OCI-M2 (cell line): ENCODE data around the gene TTC12.

Source experiments
- DNase-seq: peaks from one replicate; lab custom pipeline; 2025; ENCODE audit not compliant: unreplicated experiment; lab: John Stamatoyannopoulos, UW

The TTC12 gene

GRCh38 chr11:113400631-113401230, 86.3 kb downstream of the TTC12 start:
- no peak for DNase-seq

DNA sequence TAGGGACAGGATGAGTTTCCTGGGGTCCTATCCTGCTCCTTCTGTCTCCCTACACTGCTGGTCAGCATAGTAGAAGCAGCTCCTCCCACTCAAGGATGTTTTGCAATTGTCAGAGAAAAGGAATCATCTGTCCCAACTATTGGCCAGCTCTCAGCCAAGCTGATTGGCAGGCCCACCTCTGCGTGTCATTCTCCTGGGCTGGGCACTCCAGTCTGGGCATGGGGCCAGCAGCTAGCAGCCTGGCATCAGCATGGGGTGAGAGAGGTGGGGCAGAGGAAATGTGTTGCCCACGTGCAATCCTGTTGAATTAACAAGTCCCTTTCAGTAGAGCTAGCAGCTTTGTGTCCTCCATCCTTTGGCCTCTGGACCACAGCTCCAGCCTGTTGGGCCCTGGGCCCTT, 87.3 kb downstream of the TTC12 start:
- DNase-seq, result no peak

DNA sequence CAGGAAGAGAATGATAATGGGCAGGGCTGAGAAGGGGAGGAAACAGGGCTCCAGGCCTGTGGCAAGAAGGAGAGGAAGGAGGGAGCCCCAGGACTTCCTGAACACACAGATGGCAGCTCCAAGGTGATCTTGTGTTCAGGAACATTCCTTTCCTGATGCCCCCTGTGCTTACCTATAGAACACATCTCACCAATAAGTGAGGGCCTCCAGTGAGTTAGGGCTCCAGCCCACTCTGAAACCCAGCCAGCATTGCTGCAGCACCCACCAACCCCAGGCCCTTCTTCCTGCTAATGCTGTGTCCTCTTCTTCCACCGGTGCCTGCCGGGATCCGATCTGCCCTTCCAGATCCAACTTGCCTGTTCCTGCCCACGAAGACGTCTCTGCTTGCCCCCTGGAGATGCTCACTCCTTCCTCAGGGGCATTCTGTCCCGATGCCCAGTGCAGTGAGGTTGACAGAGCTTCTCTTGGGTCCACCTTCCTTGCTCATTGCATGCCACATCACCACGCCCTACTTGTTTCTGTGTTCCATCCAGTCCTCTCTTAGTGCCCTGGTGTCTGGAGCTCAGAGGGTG, 90.6 kb downstream of the TTC12 start:
- DNase-seq, result no peak

DNA sequence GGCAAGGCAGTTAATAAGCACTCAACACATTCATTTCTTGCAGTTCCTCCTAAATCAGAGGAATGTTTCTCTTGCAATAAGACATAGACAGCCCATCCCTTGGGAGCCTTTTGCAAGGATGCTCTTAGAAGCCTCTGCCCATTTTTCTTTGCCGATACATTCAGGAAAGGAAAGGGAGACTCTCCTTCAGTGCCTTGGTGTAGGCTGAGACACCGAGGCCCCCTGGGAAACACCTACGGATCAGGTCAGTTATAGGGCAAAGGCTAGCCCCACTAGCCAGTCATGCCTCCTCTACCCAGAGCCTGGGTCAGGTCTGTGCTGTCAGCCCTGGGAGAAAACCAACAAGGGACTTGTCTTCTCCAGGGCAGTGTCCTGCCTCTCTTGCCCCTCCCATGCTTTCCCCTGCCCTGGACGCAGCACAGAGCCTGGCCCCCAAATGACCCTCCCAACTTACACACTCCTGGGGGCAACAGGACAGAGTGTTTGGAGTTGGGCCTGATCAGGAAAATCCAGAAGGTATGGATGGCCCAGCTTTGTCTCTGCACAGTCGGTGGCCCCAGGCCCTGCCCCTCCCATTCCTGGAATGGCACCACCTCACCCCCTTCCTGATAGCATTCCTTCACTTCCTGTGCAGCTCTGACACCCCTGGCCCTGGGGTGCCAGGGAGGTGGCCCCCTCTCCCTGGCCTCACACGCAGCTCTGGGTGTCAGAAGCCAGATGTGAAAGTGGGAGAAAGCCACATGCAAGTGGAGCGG, 91.5 kb downstream of the TTC12 start:
- no peak for DNase-seq

DNA sequence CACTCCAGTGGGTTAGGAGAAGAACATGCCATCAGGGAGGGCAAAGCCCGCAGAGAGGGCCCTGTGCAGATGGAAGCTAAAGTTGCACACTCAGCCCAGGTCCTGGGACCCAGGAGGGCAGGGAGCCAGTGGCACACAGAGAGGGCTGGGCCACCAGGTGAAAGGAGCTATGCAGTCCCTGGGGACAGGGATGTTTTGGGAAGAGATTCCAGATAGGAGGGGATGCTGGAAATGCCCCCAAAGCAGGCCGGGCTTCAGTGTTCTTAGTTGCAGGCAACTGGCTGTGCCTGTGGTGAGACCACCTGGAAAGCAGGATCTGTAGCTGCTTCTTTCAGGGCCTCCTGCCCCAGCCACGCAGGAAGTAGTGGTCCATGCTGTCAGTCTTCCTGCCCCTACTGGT, 92.8 kb downstream of the TTC12 start:
- DNase-seq, result no peak

GRCh38 chr11:113408206-113408605, 93.8 kb downstream of the TTC12 start:
- DNase-seq, result no peak

DNA sequence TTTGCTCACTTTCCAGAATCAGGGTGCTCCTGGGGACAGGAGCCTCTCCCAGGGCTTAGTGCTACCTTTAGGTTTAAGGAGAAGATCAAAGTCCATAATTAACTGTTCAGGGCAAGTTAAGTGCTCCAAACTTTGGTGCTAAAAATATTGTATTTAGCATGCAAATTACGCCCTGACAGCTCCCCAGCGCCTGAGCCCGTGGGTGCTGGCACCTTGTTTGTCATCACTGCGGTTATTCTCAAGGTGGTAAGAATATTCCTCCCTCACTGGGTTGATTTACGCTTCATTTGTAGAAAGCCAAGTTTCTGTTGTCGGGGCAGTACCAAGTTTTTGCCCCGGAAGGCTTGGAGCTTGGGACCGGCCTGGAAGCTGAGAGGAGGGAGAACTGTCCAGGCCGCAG, 94.5 kb downstream of the TTC12 start:
- no peak for DNase-seq

GRCh38 chr11:113409526-113409925, 95.1 kb downstream of the TTC12 start:
- DNase-seq, result no peak

DNA sequence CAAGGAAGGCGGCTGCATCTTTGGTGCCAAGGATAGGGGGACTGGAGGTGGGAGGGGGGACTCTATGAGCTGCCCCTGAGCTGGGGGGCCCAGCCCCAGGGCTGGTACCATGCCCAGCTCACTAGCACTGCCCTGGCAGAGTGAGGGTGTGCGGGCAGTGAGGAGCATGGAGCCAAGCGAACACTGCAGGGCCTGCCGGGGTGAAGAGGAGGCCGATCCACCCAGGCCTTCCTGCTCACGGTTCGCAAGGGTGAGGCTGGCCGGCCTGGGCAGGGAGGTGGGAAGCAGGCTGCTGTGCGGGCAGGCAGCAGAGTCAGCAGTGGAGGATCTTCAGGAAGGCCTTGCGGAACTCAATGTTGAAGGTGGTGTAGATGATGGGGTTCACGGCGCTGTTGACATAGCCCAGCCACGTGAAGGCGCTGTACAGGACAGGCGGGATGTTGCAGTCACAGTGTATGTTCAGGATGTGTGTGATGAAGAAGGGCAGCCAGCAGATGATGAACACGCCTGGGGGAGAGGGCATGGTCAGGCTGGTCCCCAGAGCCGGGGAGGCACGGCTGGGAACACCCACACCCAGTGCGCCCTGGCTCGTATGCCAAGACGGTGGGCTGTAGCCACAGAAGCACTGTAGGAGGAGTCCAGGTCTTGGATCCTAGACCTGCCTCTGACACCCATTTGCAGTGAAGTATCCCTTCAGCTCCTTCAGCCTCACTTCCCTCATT, 96.2 kb downstream of the TTC12 start:
- DNase-seq, result no peak

DNA sequence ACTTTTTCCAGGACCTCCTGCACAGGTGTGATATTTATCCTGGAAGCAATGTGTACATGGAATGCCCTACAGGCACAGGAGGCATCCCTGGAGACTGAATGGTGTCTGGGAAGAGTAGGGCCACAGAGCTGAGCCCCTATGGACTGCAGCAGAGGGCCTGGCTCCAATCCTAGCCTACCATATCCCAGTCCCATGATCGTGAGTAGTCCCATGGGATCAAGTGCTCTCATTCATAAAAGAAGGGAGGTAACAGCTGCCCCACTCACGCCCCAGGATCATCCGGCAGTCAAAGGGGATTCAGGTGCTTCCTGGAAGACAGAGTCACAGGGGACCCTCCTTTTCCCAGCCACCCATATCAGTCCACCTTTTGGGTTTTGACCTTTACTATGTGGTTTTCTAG, 97.2 kb downstream of the TTC12 start:
- no peak for DNase-seq

DNA sequence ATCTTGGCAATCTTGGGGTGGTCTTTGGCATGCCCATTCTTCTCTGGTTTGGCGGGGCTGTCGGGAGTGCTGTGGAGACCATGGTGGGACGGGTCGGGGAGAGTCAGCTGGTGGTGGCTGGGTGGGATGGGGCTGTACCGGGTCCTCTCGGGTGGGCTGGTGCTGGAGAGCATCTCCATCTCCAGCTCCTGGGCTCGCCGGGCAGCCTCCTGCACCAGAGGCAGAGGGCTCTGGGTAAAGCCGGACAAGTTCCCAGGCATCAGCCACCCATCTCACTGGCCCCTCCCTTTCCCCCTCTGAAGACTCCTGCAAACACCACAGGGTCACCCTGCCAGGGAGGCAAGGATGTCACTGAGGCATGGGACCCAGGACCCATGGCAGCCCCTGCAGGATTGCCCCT, 98.3 kb downstream of the TTC12 start:
- DNase-seq, result no peak

DNA sequence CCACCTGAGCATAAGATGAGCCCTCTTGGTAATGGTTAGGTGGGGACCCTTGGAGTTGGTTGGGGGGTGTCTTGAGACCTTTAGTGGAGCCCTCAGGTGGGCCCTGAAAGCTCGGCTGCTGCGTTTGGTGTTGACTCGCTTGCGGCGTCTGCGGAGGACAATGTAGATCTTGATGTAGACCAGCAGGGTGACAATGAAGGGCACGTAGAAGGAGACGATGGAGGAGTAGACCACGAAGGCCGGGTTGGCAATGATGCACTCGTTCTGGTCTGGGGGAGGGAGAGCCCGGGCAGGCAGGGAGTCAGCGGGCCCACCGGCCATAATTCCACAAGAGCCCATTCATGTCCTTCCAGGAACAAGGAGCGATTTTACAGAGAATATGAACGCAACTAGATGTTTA, 101.0 kb downstream of the TTC12 start:
- DNase-seq, result no peak
